Measurements from ENCODE around the gene ZNF496.

The ZNF496 gene

DNA sequence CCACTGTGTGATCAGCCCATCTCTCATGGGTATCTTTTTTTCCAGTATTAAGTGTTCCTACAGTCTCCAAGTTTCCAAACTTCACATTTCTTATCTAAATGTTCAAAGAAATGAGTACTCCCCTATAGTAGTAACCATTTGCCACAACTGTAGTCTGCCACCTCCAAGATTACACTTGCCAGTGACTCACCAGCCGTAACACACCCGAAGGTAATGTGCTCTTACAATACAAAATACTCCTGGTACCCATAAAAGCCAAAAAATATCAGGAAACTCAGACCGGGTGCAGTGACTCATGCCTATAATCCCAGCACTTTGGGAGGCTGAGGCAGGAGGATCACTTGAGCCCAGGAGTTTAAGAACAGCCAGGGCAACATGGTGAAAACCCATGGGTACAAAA is 20.5 kb upstream of the ZNF496 start:
- no peak overlapping the region for H3K27ac ChIP-seq
- no peak for TF ChIP-seq ZFX (IDR thresholded peaks at IDR 0.05; ENCODE audit: borderline replicate concordance)
- TF ChIP-seq, protein P1, sequence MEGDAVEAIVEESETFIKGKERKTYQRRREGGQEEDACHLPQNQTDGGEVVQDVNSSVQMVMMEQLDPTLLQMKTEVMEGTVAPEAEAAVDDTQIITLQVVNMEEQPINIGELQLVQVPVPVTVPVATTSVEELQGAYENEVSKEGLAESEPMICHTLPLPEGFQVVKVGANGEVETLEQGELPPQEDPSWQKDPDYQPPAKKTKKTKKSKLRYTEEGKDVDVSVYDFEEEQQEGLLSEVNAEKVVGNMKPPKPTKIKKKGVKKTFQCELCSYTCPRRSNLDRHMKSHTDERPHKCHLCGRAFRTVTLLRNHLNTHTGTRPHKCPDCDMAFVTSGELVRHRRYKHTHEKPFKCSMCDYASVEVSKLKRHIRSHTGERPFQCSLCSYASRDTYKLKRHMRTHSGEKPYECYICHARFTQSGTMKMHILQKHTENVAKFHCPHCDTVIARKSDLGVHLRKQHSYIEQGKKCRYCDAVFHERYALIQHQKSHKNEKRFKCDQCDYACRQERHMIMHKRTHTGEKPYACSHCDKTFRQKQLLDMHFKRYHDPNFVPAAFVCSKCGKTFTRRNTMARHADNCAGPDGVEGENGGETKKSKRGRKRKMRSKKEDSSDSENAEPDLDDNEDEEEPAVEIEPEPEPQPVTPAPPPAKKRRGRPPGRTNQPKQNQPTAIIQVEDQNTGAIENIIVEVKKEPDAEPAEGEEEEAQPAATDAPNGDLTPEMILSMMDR (IDR thresholded peaks at IDR 0.05) = no peak

DNA sequence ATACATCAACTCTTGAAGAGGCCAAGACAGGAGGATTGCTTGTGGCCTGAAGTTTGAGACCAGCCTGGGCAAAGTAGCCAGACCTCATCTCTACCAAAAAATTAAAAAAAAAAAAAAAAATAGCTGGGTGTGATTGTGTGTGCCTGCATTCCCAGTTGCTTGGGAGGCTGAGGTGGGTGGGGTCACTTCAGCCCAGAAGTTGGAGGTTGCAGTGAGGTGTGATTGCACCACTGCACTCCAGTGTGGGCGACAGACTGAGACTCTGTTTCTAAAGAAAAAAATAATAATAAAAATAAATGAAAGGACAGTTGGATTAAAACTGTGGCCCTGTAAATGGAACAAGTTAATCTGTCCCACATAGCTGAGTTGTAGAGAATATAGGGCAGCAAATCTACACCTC is 18.9 kb upstream of the ZNF496 start:
- TF ChIP-seq ZFX (IDR thresholded peaks at IDR 0.05; ENCODE audit: borderline replicate concordance) = no peak
- TF ChIP-seq, protein P1 (IDR thresholded peaks at IDR 0.05) = no peak
- H3K27ac ChIP-seq = no peak overlapping the region

- TF ChIP-seq, protein P1 (IDR thresholded peaks at IDR 0.05) = no peak
- no peak for TF ChIP-seq ZFX (IDR thresholded peaks at IDR 0.05; ENCODE audit: borderline replicate concordance)
- H3K27ac ChIP-seq = no peak overlapping the region
These were observed 16.0 kb upstream of the ZNF496 start for GRCh38 chr1:247347477-247348222.

- TF ChIP-seq, protein P1 (IDR thresholded peaks at IDR 0.05) = no peak
- no peak for TF ChIP-seq ZFX (IDR thresholded peaks at IDR 0.05; ENCODE audit: borderline replicate concordance)
- H3K27ac ChIP-seq = no peak overlapping the region
These were observed 14.2 kb upstream of the ZNF496 start for GRCh38 chr1:247345881-247346280.

GRCh38 chr1:247343801-247344200 is 12.1 kb upstream of the ZNF496 start:
- no peak overlapping the region for H3K27ac ChIP-seq
- TF ChIP-seq, protein P1 (IDR thresholded peaks at IDR 0.05) = no peak
- TF ChIP-seq ZFX (IDR thresholded peaks at IDR 0.05; ENCODE audit: borderline replicate concordance) = no peak

GRCh38 chr1:247338723-247339275 is 7.1 kb upstream of the ZNF496 start:
- no peak overlapping the region for H3K27ac ChIP-seq
- TF ChIP-seq, protein P1 (IDR thresholded peaks at IDR 0.05) = no peak
- no peak for TF ChIP-seq ZFX (IDR thresholded peaks at IDR 0.05; ENCODE audit: borderline replicate concordance)

- TF ChIP-seq, protein P1 (IDR thresholded peaks at IDR 0.05) = no peak
- no peak for TF ChIP-seq ZFX (IDR thresholded peaks at IDR 0.05; ENCODE audit: borderline replicate concordance)
- no peak overlapping the region for H3K27ac ChIP-seq
These were observed 6.3 kb upstream of the ZNF496 start for GRCh38 chr1:247337961-247338360.
